HG03571 (cell line): ENCODE measurements around the gene CHD2.
A peak's percentile ranks its signal among the peaks of the same experiment; 100 is the strongest.
"Not testable (repeated sequence)": the region's sequence is repeated elsewhere in the genome, so short reads cannot be mapped to it uniquely, and the experiment has no call there.

ENCODE experiments used
- ATAC-seq: cut with Tn5 transposase; IDR thresholded peaks from one replicate; pipeline ENCODE4 v1.9.1; 2021; ENCODE audit not compliant: unreplicated experiment

Gene CHD2

DNA sequence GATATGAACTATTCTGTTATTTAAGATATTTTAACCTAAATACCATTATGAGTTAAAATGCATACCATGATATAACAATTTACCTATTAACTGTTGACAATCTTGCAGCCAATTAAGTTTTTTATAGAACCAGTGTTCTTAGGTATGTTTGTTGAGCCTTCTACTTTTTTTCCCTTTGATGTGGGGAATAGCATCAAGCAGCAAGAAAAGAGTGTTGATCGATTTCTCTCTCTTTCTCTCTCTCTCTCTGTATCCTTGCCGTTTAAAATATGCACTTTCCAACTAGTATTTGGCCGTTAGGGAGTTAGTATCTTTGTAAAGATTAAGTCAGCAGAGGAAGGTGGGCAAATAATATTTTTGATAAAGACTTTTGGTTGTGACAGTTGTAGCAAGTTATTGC lies 5.9 kb downstream of the CHD2 start:
- no peak for ATAC-seq

- ATAC-seq: peak; percentile 30
Measured at GRCh38 chr15:92906563-92907081, 6.5 kb downstream of the CHD2 start.

DNA sequence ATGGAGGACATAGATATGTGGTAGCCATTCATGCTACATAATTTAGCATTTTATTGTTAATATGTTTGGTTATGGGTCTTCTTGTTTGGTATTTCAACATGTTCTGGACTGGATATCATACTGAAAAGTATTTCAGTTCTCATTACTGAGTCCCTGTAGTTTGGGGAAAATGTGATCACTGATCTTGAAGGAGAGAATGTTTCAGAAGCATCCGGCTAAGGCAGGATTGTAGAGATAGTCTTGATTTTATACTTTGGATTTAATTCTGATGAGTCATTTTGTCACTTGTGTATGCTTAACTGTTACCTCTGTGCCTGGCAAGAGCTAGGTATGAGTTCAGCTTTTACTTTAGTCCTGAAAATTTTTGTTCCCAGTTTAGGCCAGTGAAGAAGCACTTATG lies 7.1 kb downstream of the CHD2 start:
- ATAC-seq: no peak

DNA sequence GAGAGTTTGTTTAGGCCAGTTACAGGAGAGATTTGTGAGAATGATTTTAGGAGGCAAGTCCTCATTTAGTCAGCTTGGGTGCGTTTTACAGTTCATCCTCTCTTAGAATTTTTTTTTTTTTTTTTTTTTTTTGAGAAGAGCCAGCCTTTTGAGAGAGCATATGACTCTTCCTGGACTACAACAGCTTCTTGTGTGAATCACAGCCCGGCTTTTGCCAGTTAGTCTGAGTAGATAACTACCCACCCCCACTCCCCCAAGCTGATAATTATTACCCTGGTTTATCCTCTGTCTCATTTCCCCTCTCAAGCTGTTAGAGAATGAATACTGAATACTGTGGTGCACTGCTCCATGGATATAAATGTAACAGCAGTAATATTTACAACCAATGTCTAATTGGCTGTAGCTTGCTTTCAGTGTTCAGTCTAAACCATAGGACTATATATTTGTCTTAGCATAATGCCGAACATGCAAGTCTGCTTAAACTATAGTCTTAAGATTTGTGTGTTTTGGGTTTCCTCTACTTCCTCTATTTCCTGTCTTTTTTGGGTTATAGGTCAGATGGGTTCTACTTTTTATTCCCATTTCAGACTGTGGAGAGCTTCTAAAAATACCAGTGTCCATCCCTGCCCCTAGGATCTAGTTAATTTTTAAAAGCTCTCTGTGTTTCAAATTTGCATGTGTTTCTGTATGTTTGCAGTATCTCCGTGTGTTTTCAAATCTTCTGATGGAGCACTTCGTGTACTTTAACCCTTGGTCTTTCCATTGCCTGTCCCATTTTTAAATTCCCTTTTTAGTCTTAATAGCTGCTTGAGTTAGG lies 8.0 kb downstream of the CHD2 start:
- no peak for ATAC-seq

DNA sequence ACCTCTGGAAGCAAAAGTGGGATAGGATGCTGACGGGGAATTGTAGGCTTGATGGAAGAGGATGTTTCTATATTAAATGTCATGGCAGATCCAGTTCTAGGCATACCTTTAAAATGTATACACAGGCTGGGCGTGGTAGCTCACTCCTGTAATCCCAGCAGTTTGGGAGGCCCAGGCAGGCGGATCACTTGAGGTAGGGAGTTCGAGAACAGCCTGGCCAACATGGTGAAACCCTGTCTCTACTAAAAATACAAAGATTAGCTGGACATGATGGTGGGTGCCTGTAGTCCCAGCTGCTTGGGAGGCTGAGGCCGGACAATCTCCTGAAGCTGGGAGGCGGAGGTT lies 8.6 kb downstream of the CHD2 start:
- ATAC-seq: no peak

DNA sequence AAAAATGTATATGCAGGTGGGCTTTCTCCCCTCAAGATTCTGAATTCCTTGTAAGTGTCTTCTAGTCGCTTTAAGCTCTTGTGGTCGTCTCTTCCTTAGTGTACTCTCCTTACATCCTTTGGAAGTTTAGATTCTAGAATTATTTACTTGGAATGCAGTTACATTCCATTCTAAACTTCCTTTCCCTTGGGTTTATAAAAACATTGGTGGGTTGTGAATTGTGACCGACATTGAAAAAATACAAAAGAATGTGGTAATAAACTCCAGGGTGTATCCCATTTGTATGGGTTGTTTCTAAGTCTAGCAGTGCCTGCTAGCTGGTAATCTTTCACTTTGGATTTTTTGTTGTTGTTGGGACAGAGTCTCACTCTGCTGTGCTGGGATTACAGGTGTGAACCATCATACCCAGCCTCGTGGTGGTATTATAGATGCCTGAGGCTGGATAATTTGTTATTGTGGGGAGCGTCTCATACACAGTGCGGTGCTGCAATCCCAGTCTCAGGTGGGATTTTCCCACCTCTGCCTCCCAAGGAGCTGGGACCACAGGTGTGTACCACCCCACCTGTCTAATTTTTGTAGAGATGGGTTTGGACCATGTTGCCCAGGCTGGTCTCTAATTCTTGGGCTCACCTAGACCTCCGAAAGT lies 9.1 kb downstream of the CHD2 start:
- no peak for ATAC-seq

- ATAC-seq: no peak
Measured at GRCh38 chr15:92910451-92910850, 10.3 kb downstream of the CHD2 start.

- no peak for ATAC-seq
Measured at GRCh38 chr15:92914103-92914499, 14.0 kb downstream of the CHD2 start.

DNA sequence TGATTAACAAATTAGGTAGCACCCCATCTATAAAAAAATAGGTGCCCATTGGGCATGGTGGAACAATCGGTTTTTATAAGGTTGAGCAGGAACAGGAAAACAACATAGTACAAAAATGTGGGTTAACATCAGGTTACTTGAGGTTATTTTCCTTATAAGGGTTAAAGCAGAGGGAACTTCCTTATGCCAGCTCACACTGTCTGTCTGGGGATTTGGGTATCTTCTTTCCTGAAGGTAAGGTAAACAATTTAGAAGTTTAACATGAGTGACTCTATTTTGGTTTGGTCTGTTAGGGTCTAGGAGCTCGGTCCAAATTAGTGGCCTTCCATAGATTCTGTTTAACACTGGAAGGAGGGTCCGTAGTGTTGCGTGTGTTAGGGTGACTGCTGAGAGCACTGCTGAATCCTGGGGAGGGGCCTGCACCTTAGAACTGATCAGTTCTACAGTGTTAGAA lies 14.7 kb downstream of the CHD2 start:
- no peak for ATAC-seq

- ATAC-seq: no peak
Measured at GRCh38 chr15:92915766-92916435, 15.8 kb downstream of the CHD2 start.

GRCh38 chr15:92917598-92918407 lies 17.7 kb downstream of the CHD2 start:
- no peak for ATAC-seq

DNA sequence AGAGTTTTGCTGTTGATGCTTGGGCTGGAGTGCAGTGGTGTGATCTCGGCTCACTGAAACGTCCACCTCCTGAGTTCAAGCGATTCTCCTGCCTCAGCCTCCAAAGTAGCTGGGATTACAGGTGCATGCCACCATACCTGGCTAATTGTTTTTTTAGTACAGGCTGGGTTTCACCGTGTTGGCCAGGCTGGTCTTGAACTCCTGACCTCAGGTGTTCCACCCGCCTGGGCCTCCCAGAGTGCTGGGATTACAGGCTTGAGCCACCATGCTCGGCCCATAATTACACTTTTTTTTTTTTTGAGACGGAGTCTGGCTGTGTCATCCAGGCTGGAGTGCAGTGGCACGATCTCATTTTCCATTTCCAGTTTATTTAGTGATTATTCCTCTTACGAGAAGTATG lies 18.8 kb downstream of the CHD2 start:
- ATAC-seq: not testable (repeated sequence)

GRCh38 chr15:92920595-92921161 lies 20.6 kb downstream of the CHD2 start:
- ATAC-seq: no peak

DNA sequence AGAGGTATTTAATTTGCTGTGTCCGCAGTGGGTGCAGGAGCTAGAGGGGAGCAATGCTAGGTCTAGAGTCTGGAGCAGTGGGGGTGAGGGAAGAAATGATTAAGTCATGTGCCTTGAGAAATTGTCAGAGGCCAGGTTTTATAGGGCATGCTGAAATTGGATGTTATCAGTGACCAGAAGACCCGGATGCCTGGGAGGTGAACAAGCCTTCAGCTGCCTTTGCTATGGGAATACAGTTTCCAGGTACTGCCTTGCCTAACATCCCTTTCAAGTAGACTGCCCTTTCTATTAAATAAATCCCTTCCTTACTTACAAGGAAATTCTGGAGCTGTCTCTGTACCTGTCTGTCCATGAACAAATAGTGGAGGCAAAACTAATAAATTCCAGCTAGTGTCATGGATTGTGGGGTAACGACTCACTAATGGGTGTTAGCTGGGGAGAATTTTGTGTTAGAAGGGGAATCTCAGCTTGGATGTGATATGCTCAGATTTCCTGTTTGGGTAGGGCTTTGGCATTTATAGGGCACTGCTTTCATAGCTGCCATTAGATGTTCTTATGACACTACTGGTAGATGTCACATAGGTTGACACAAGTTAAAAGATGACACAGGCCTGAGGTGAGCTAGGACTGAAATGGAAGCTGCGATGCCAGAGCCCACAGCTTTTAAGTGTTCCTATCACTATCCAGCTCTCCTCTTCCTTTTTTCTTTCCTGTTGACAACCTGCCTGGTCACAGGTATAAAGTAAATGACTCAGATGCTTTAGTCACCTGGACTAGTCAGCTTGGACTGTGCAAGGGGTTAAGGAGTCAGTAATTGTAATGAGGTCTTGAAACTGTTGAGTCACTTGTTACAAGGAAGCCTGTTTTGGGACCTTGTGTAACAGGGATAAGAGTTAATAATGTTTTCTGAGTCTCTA lies 21.3 kb downstream of the CHD2 start:
- no peak for ATAC-seq

- ATAC-seq: no peak
Measured at GRCh38 chr15:92922418-92923002, 22.4 kb downstream of the CHD2 start.

DNA sequence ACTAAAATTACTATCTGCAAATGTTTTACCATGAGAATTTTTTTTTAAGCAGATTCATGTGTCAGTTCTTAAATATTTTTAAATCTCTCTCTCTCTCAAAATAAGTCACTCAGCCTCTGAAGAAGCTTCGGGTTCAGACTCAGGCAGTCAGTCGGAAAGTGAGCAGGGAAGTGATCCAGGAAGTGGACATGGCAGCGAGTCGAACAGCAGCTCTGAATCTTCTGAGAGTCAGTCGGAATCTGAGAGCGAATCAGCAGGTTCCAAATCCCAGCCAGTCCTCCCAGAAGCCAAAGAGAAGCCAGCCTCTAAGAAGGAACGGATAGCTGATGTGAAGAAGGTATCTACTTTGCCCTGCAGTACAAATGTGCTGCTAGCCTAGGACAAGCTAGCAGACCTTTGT lies 24.1 kb downstream of the CHD2 start:
- ATAC-seq: no peak

DNA sequence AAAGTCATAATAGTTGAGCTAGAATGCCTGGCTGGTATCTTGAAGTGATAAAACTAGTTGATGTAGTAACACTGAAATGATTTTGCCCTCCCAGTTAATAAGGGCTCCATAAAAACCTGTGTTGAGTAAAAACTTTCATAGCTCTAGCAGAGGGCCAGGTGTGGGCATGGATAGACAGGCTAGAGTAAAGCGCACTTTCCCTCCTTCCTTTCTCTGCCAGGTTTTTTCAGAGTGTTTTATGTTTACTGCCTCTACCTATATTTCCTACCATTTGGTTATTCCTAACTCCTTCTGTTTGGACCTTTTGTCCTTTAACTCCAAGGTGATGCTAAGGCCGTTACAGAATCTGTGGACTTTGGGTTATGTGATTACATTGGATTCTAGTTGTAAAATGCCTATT lies 25.3 kb downstream of the CHD2 start:
- ATAC-seq: no peak

DNA sequence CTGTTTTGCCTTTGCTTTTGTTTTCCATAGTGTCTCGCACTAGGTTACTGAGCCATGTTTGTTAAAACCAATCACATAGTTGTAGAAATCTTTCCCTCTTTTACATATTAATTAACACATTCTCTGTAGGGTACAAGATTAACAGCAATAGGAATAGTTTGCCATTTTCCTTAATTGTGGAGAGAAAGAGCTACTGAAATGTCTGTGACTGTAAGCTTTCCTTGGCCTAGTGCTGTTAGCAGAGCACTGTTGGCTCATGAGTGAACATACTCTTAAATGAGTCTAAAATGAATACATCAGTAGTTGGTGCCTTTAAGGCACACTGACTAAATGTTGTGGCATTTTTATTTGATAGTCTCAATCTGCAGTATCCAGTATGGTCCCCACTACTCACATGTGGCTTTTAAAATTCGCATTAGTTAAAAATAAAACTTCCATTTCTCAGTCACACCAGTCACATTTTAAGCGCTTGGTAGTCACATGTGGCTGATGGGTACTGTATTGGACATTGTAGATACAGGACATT lies 28.2 kb downstream of the CHD2 start:
- ATAC-seq: no peak

GRCh38 chr15:92929002-92929401 lies 28.9 kb downstream of the CHD2 start:
- ATAC-seq: no peak
